NCI-H774 (cell line): ENCODE measurements around the gene LINGO3.

ENCODE experiments used
- DNase-seq: peaks from one replicate; lab custom pipeline; 2025; lab: John Stamatoyannopoulos, UW

Gene LINGO3

GRCh38 chr19:2327773-2328400 is 19.9 kb upstream of the LINGO3 start:
- DNase-seq, result peak; percentile 78

- DNase-seq, result no peak
These were observed 18.9 kb upstream of the LINGO3 start for GRCh38 chr19:2326699-2327360.

- no peak for DNase-seq
These were observed 17.5 kb upstream of the LINGO3 start for GRCh38 chr19:2325281-2326046.

GRCh38 chr19:2324220-2324948 is 16.4 kb upstream of the LINGO3 start:
- no peak for DNase-seq

GRCh38 chr19:2323707-2324106 is 15.8 kb upstream of the LINGO3 start:
- no peak for DNase-seq

GRCh38 chr19:2321565-2322283 is 13.8 kb upstream of the LINGO3 start:
- DNase-seq, result no peak

- no peak for DNase-seq
These were observed 13.0 kb upstream of the LINGO3 start for GRCh38 chr19:2320939-2321338.

- DNase-seq, result no peak
These were observed 12.1 kb upstream of the LINGO3 start for GRCh38 chr19:2320049-2320448.

- DNase-seq, result no peak
These were observed 11.6 kb upstream of the LINGO3 start for GRCh38 chr19:2319551-2319950.

GRCh38 chr19:2318923-2319322 is 11.0 kb upstream of the LINGO3 start:
- DNase-seq, result no peak

- no peak for DNase-seq
These were observed 9.8 kb upstream of the LINGO3 start for GRCh38 chr19:2317756-2318155.

- DNase-seq, result no peak
These were observed 9.3 kb upstream of the LINGO3 start for GRCh38 chr19:2317300-2317699.

GRCh38 chr19:2315818-2316353 is 7.9 kb upstream of the LINGO3 start:
- DNase-seq, result no peak

- DNase-seq, result no peak
These were observed 7.3 kb upstream of the LINGO3 start for GRCh38 chr19:2315121-2315817.

- DNase-seq, result no peak
These were observed 5.0 kb upstream of the LINGO3 start for GRCh38 chr19:2312820-2313501.

- no peak for DNase-seq
These were observed 3.1 kb upstream of the LINGO3 start for GRCh38 chr19:2311093-2311492.

GRCh38 chr19:2309734-2310362 is 1.9 kb upstream of the LINGO3 start:
- DNase-seq, result no peak

- DNase-seq, result no peak
These were observed 389 bp downstream of the LINGO3 start for GRCh38 chr19:2307518-2308012.

- no peak for DNase-seq
These were observed 983 bp downstream of the LINGO3 start for GRCh38 chr19:2306971-2307370.
